HG03045 (cell line): Measurements from ENCODE around the gene PLAC8L1.
"Not testable (repeated sequence)": the region's sequence is repeated elsewhere in the genome, so short reads cannot be mapped to it uniquely, and the experiment has no call there.

Experiments used
- ATAC-seq: cut with Tn5 transposase; IDR thresholded peaks from one replicate; pipeline ENCODE4 v1.9.1; 2021; ENCODE audit warnings: mild to moderate bottlenecking, moderate library complexity; ENCODE audit not compliant: unreplicated experiment

PLAC8L1 gene, protein sequence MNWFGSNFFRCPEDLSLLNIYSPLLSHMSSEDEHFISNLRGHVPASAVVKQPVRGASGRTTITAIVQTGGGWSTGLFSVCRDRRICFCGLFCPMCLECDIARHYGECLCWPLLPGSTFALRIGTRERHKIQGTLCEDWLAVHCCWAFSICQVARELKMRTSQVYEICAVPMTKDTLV

GRCh38 chr5:146105477-146105876 lies at the start of gene PLAC8L1:
Gene PLAC8L1, minus strand, starts transcription at chr5:146105577. Its CDS starts 1,266 bp downstream, at chr5:146104311.
- ATAC-seq, result no peak

GRCh38 chr5:146151970-146152369 lies 46.6 kb upstream of the PLAC8L1 start:
- ATAC-seq, result no peak

- ATAC-seq, result no peak
These were observed 32.6 kb upstream of the PLAC8L1 start for GRCh38 chr5:146137967-146138403.

- ATAC-seq, result no peak
These were observed 25.2 kb upstream of the PLAC8L1 start for GRCh38 chr5:146130440-146131045.

DNA sequence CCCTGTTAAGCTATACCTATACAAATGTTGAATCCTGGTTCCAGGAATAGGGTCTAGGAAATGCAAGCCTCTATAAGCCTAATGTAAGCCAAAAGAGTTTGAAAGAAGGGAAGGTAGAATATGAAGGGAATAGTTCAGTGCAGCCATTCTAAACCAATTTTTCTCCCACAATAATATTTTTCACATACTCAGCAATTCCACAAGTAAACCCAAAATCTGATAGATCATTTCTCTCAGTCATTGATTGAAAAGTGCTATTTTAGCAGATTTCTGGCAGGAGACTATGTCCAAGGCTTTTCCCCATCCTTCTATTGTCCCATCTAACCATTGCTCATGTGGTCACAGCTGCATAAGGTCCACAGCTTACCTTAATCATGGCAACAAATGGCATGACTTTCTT lies 20.7 kb upstream of the PLAC8L1 start:
- ATAC-seq, result no peak

DNA sequence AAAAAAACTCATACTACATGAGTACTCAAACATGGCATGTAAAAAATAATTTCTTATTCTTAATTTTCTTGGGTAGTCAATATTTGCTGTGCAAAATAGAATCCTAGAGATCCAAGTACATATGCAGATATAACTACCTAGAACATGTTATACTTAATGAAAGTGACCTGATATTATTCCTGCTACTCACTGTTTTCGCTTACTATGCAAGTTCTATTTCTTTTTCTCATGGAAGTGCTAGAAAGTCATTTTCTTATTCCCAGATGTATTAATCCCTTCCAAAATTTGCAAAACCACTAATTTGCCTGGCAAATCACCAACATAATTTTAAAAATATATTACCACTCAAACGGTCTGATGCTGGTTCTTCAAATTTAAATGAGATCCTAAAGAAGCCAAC lies 19.2 kb upstream of the PLAC8L1 start:
- no peak for ATAC-seq

DNA sequence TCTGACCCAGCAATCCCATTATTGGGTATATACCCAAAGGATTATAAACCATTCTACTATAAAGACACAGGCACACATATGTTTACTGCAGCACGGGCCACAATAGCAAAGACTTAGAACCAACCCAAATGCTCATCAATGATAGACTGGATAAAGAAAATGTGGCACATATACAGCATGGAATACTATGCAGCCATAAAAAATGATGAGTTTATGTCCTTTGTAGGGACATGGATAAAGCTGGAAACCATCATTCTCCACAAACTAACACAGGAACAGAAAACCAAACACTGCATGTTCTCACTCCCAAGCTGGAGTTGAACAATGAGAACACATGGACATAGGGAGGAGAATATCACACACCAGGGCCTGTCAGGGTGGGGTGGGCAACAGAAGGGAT lies 16.1 kb upstream of the PLAC8L1 start:
- not testable (repeated sequence) for ATAC-seq

GRCh38 chr5:146118322-146118721 lies 12.9 kb upstream of the PLAC8L1 start:
- no peak for ATAC-seq

DNA sequence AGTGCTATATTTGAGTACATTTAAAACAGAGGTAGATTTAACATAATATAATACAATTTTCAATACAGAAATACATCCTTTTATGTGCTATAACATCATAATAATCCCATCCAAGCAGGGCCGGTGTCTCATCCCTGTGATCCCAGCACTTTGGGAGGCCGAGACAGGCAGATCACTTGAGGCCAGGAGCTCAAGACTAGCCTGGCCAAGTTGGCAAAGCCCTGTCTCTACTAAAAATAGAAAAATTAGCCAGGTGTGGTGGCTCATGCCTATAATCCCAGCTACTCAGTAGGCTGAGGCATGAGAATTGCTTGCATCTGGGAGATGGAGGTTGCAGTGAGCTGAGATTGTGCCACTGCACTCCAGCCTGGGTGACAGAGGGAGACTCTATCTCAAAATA lies 11.8 kb upstream of the PLAC8L1 start:
- not testable (repeated sequence) for ATAC-seq

- no peak for ATAC-seq
These were observed 11.0 kb upstream of the PLAC8L1 start for GRCh38 chr5:146116361-146116760.

GRCh38 chr5:146112476-146112875 lies 7.1 kb upstream of the PLAC8L1 start:
- ATAC-seq, result no peak

GRCh38 chr5:146111409-146111808 lies 6.0 kb upstream of the PLAC8L1 start:
- ATAC-seq, result no peak

- ATAC-seq, result no peak
These were observed 4.0 kb upstream of the PLAC8L1 start for GRCh38 chr5:146109379-146109778.

- ATAC-seq, result not testable (repeated sequence)
These were observed 3.5 kb upstream of the PLAC8L1 start for GRCh38 chr5:146108870-146109269.

DNA sequence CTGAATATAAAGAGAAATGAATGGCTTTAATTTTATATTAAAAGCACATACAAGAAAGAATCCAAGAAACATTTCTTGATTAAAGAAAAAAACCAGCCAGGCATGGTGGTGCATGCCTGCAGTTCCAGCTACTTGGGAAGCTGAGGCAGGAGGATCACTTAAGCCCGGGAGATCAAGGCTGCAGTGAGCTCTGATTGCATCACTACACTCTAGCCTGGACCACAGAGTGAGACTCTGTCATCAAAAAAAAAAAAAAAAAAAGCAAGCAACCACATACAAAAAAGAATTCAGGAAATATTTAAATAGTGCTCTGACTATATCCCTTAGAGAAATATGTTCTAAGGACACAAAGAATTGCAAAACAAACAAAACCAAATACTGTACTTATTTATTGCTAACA lies 2.5 kb upstream of the PLAC8L1 start:
- no peak for ATAC-seq

DNA sequence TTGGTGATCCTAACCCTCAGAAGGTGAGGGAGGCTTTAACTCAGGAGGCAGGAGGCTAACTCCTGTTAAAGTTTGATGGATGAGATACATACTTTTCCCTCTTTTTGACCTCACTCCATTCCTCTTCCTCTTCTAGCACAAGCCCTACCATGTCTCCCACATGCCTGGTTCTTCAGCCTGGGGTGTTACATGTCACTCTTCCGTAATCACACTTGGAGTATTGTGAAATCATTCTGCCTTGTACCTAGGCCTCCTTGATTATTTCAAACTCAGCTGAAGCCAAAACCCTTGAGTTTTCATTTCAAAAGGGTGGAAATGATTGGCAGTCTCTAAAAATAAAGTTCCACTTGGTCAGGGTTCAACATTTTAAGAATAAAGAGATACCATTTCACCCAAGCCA lies 1.8 kb downstream of the PLAC8L1 start:
- ATAC-seq, result no peak

GRCh38 chr5:146101646-146102045 lies 3.7 kb downstream of the PLAC8L1 start:
- no peak for ATAC-seq

GRCh38 chr5:146098047-146098446 lies 7.3 kb downstream of the PLAC8L1 start:
- ATAC-seq, result no peak

DNA sequence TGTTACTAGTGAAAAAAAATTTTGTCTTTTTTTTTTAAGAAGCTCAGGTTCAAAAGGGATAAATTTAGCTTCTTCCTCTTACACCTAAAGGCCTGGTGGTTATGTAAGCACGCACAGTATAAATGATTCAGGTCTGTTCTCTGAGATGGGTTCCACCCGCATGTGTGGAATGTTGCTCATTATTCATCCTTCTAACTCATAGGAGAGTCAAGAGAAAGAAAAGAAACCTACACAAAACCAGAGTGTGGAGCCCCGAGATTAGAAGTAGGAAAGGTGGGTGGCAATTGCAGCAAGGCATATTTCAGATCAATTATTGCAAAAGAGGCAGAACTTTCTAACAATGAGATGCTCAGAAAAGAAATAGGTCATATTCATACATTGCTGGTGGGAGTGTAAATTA lies 13.5 kb downstream of the PLAC8L1 start:
- ATAC-seq, result no peak

GRCh38 chr5:146089287-146089686 lies 16.1 kb downstream of the PLAC8L1 start:
- no peak for ATAC-seq

GRCh38 chr5:146088098-146088497 lies 17.3 kb downstream of the PLAC8L1 start:
- no peak for ATAC-seq

GRCh38 chr5:146084376-146084775 lies 21.0 kb downstream of the PLAC8L1 start:
- ATAC-seq, result no peak

- ATAC-seq, result peak; percentile 91
These were observed 22.6 kb downstream of the PLAC8L1 start for GRCh38 chr5:146082798-146083197.
